Activated naive CD4-positive, alpha-beta T cell treated with anti-CD3 and anti-CD28 coated beads, Interleukin-2, amount 50 U/mL, for 72 hours (primary cell): Measurements from ENCODE around the gene FES. TPM values are rescaled to one million over a fixed set of nuclear protein-coding genes. Genes with fewer than 3 reads are reported as not detected.
"Not testable (repeated sequence)": the region's sequence is repeated elsewhere in the genome, so short reads cannot be mapped to it uniquely, and the experiment has no call there.

Experiments
- ATAC-seq, 2 donors: fragments of 150-1000 bp; cut with Tn5 transposase; 2 replicates each; pipeline ENCODE4 v1.10.0; 2021; ENCODE audit warnings: mild to moderate bottlenecking in 2 of 2, moderate library complexity in 2 of 2
- DNase-seq, 2 donors: peaks; one replicate each; pipeline ENCODE4 v3.0.0; 2021 to 2022; ENCODE audit warnings: low spot score in 2 of 2
- H3K27ac Mint-ChIP-seq, 2 donors: one replicate each; pipeline ENCODE4 v1.8.0; 2022; ENCODE audit warnings: mild to moderate bottlenecking in 2 of 2, mixed read lengths in 2 of 2
- H3K36me3 Mint-ChIP-seq, 2 donors: one replicate each; pipeline ENCODE4 v1.8.0; 2022; ENCODE audit warnings: mixed read lengths in 2 of 2
- H3K9me3 Mint-ChIP-seq, 2 donors: one replicate each; pipeline ENCODE4 v1.8.0; 2022; ENCODE audit warnings: mixed read lengths in 2 of 2
- total RNA-seq, 2 donors: library from RNA; stranded (reverse); gene quantifications; one replicate each; pipeline ENCODE4 v1.2.3, GENCODE V29; 2022

FES gene
- total RNA-seq, 2 donors from 2014 or later = 83.9 to 91.4 TPM

GRCh38 chr15:90907838-90908507, 23.7 kb downstream of the FES start:
- Mint-ChIP-seq H3K9me3 (no peaks in the 10 kb centered on the region), H3K27ac (no peak overlapping the region), H3K36me3 (peaks cover 16 to 39% of the 10 kb centered on the region in 2 donors)
- no peak for DNase-seq
- ATAC-seq = no peak

- not testable (repeated sequence) for H3K9me3 Mint-ChIP-seq, ATAC-seq, H3K27ac Mint-ChIP-seq, DNase-seq
- H3K36me3 Mint-ChIP-seq = peaks cover 16 to 36% of the 10 kb centered on the region in 2 donors
Measured at GRCh38 chr15:90909449-90909848, 25.1 kb downstream of the FES start.

GRCh38 chr15:90909976-90910375, 25.7 kb downstream of the FES start:
- ATAC-seq = no peak
- no peak for DNase-seq
- Mint-ChIP-seq H3K27ac (no peak overlapping the region), H3K9me3 (no peaks in the 10 kb centered on the region), H3K36me3 (peaks cover 16 to 34% of the 10 kb centered on the region in 2 donors)

- Mint-ChIP-seq H3K27ac (no peak overlapping the region), H3K36me3 (peaks cover 10 to 27% of the 10 kb centered on the region in 2 donors), H3K9me3 (no peaks in the 10 kb centered on the region)
Measured at GRCh38 chr15:90910441-90911301, 26.4 kb downstream of the FES start.

GRCh38 chr15:90911302-90911623, 27.0 kb downstream of the FES start:
- H3K9me3 Mint-ChIP-seq = no peaks in the 10 kb centered on the region
- peaks cover 6 to 21% of the 10 kb centered on the region in 2 donors for H3K36me3 Mint-ChIP-seq
- no peak overlapping the region for H3K27ac Mint-ChIP-seq
- ATAC-seq (no peak), DNase-seq (no peak)

More at GRCh38 chr15:90910441-90911301, 26.4 kb downstream of the FES start:
- ATAC-seq = no peak
- no peak for DNase-seq

- Mint-ChIP-seq H3K9me3 (no peaks in the 10 kb centered on the region), H3K36me3 (peaks cover 8 to 19% of the 10 kb centered on the region in 2 donors), H3K27ac (no peak overlapping the region)
- ATAC-seq (no peak), DNase-seq (no peak)
Measured at GRCh38 chr15:90911906-90912769, 27.8 kb downstream of the FES start.

- H3K9me3 Mint-ChIP-seq = no peaks in the 10 kb centered on the region
- H3K27ac Mint-ChIP-seq = peak overlapping the region in 1 of 2 donors; percentile 48
- no peak for DNase-seq
- no peak for ATAC-seq
- peaks cover 13 to 14% of the 10 kb centered on the region in 2 donors for H3K36me3 Mint-ChIP-seq
Measured at GRCh38 chr15:90912770-90913075, 28.4 kb downstream of the FES start.

GRCh38 chr15:90913398-90913944, 29.2 kb downstream of the FES start:
- no peaks in the 10 kb centered on the region for H3K9me3 Mint-ChIP-seq
- peak overlapping the region in 1 of 2 donors; percentile 48 for H3K27ac Mint-ChIP-seq

GRCh38 chr15:90914305-90915080, 30.2 kb downstream of the FES start:
- ATAC-seq (no peak), DNase-seq (no peak)
- H3K9me3 Mint-ChIP-seq = no peaks in the 10 kb centered on the region
- peaks cover 11 to 14% of the 10 kb centered on the region in 2 donors for H3K36me3 Mint-ChIP-seq
- H3K27ac Mint-ChIP-seq = peak overlapping the region in 1 of 2 donors; percentile 65

More at GRCh38 chr15:90913398-90913944, 29.2 kb downstream of the FES start:
- DNase-seq (no peak), ATAC-seq (no peak)
- peaks cover 12 to 18% of the 10 kb centered on the region in 2 donors for H3K36me3 Mint-ChIP-seq

GRCh38 chr15:90915216-90915807, 31.0 kb downstream of the FES start:
- Mint-ChIP-seq H3K27ac (peak overlapping the region; percentile 29 to 65), H3K36me3 (peaks cover 16 to 21% of the 10 kb centered on the region in 2 donors), H3K9me3 (no peaks in the 10 kb centered on the region)
- no peak for DNase-seq
- ATAC-seq = no peak

GRCh38 chr15:90915808-90916440, 31.6 kb downstream of the FES start:
- no peaks in the 10 kb centered on the region for H3K9me3 Mint-ChIP-seq
- peaks cover 16 to 21% of the 10 kb centered on the region in 2 donors for H3K36me3 Mint-ChIP-seq
- DNase-seq = no peak

GRCh38 chr15:90916461-90916860, 32.2 kb downstream of the FES start:
- DNase-seq (no peak), ATAC-seq (no peak)
- H3K36me3 Mint-ChIP-seq = peaks cover 16 to 21% of the 10 kb centered on the region in 2 donors
- no peaks in the 10 kb centered on the region for H3K9me3 Mint-ChIP-seq
- H3K27ac Mint-ChIP-seq = no peak overlapping the region

More at GRCh38 chr15:90915808-90916440, 31.6 kb downstream of the FES start:
- peak overlapping the region; percentile 29 to 55 for H3K27ac Mint-ChIP-seq
- no peak for ATAC-seq

- no peak for ATAC-seq
- Mint-ChIP-seq H3K9me3 (no peaks in the 10 kb centered on the region), H3K36me3 (peaks cover 16 to 21% of the 10 kb centered on the region in 2 donors), H3K27ac (peak overlapping the region in 1 of 2 donors; percentile 91)
- DNase-seq = no peak
Measured at GRCh38 chr15:90917569-90917968, 33.3 kb downstream of the FES start.

GRCh38 chr15:90918034-90918788, 33.9 kb downstream of the FES start:
- DNase-seq (no peak), ATAC-seq (no peak)
- Mint-ChIP-seq H3K27ac (peak overlapping the region in 1 of 2 donors; percentile 81), H3K36me3 (peaks cover 13 to 21% of the 10 kb centered on the region in 2 donors), H3K9me3 (no peaks in the 10 kb centered on the region)
